ES-I3 (cell line): ENCODE measurements around the gene JCAD.
"Not testable (repeated sequence)": the region's sequence is repeated elsewhere in the genome, so short reads cannot be mapped to it uniquely, and the experiment has no call there.

Experiments
- H3K36me3 ChIP-seq: 2 replicates; pipeline ENCODE4 v1.6.1; 2013; ENCODE audit warnings: mild to moderate bottlenecking, low read length, control low read depth, moderate library complexity; ENCODE audit not compliant: insufficient read depth
- H3K4me1 ChIP-seq: 2 replicates; pipeline ENCODE4 v1.6.1; 2013; ENCODE audit warnings: mild to moderate bottlenecking, control low read depth, low read length; ENCODE audit not compliant: insufficient read depth
- H3K9ac ChIP-seq: 2 replicates; pipeline ENCODE4 v1.6.1; 2013; ENCODE audit warnings: low read depth, mild to moderate bottlenecking, low read length, moderate library complexity
- H3K9me3 ChIP-seq: 2 replicates; pipeline ENCODE4 v1.6.1; 2013; ENCODE audit warnings: mild to moderate bottlenecking, low read length, moderate library complexity; ENCODE audit not compliant: control insufficient read depth, insufficient read depth

The JCAD gene, protein sequence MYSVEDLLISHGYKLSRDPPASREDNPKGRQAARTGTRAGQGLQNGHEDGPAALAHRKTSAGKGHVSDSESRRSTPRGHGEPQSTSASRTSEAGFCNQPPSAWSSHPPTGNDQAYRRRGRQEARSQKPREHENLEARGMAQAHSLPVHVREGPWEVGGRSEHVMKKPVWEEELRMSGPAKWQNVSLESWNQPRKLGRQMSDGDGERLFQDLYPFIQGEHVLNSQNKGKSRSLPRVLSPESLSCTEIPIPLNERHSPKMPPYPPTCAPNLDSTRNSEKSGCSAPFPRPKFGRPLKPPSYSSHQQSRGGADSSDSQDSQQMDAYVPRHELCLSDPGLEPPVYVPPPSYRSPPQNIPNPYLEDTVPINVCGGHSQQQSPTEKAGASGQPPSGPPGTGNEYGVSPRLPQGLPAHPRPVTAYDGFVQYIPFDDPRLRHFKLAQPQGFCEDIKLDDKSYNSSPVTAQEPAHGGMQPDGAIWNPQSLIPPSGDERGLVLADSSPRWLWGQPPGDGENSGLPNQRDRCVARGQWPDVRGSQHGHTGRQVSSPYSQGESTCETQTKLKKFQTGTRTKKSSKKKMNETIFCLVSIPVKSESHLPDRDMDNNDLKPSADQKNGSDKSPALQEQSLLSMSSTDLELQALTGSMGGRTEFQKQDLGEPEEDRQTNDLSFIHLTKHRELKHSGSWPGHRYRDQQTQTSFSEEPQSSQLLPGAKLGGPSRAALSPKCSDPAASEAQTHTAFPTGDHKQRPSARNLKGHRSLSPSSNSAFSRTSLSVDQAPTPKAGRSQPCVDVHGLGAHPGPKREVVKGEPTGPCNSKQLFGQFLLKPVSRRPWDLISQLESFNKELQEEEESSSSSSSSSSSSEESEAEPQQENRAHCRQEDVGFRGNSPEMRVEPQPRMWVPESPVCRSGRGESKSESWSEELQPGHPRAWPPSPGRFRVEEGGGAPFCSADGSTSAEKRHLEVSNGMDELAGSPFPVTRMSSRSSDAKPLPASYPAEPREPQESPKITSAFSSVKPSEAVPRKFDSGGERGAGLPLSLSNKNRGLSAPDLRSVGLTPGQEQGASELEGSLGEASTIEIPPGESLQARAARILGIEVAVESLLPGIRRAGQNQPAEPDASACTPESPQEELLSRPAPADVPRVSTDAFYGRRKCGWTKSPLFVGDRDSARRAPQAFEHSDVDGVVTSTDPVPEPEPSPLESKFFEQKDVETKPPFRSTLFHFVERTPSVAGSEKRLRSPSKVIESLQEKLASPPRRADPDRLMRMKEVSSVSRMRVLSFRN (N-terminal part only)

DNA sequence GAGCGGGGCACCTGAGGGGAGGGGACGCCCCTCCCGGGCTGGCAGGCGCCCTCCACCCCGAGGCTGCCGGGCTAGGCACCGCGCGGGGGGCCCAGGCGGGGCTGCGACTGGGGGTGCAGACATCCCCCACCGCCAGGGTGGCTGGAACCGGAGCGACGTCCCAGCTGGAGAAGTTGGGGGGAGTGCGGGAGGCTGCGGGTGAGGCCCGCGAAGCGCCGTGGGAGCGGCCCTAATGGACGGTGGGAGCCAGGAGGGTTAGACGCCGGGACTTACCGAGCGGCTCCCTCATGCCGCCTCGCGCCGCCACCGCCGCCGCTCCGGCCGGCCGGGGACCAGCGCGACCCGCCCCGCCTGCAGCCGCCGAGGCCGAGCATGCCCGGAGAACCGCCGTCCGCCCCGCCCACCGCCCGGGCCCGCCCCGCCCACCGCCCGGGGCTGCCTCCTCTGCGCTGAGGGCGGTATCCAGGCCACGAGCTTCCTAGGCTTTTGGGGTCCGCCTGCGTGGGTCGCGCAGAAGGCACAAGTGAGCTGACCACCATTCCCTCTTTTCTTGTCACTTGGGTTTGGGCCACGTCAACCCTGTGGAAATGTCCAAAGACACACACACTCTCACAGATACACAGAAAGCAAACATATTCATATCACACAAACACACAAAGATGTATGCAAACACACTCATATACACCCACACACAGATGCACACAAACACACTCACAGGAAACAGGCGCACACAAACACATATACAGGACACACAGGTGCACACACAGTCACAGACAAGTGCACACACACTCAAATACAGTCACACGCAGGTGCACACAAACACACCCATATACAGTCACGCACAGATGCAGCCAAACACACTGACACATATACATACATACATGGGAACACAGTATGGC is at the start of gene JCAD:
Gene JCAD, minus strand, starts transcription at position 378 of the 899 bp plus-strand sequence. CDS start 11,774 bp downstream, outside the sequence.
- Histone ChIP-seq H3K9me3 (no peaks in the 10 kb centered on the region), H3K9ac (peak within 1 kb of the TSS; percentile 72)

DNA sequence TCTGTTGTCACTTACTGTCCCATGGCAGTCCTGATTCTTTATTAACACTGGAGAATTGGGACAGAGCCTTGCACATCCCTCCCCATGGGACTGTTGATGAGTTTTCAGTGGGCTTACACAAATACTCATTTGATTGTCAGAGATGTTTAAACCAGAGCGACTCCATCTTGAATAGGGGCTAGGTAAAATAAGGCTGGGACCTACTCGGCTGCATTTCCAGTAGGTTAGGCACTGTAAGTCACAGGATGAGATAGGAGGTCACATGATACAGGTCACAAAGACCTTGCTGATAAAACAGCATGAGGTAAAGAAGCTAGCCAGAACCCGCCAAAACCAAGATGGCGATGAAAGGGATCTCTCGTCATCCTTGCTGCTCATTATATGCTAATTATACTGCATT is 47.6 kb upstream of the JCAD start:
- Histone ChIP-seq H3K9me3 (0 out of 2 replicates have a peak, but pooled peaks cover 5% of the 10 kb centered on the region), H3K36me3 (no peaks in the 10 kb centered on the region), H3K4me1 (no peaks in the 10 kb centered on the region), H3K9ac (no peak overlapping the region)

More for the DNA sequence above, at the start of gene JCAD:
- no peaks in the 10 kb centered on the region for H3K36me3 ChIP-seq
- H3K4me1 ChIP-seq = peaks cover 10% of the 10 kb centered on the region; the same call in 1 of the 2 replicates

DNA sequence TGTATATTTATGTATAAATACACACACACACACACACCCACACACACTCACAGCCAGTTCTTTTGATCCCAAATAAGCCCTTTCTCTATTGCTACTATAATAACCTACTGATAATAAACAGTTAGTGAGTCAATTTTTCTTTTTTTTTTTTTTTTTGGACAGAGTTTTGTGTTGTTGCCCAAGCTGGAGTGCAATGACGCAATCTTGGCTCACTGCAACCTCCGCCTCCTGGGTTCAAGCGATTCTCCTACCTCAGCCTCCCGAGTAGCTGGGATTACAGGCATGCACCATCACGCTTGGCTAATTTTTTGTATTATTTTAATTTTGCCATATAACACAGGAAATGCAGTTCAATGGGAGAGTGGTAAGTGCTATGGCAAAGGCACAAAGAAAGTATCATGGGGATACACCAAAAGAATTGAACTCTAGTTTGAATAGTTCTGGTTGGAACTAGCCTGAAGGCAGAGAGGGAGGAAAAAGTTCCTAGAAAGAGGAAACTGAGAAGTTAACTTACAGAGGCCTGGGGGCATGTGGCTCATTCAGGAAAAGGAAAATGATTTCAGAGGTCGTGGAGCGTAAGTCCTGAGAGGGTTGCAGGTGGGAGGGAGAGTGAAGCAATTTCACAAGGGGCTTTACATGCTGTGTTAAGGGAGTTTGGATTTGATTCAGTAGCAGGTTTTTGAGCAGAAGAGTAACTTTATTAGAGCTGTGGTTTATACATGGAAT is 44.4 kb upstream of the JCAD start:
- Histone ChIP-seq H3K9ac (no peak overlapping the region), H3K9me3 (0 out of 2 replicates have a peak, but pooled peaks cover 5% of the 10 kb centered on the region), H3K4me1 (no peaks in the 10 kb centered on the region), H3K36me3 (no peaks in the 10 kb centered on the region)

DNA sequence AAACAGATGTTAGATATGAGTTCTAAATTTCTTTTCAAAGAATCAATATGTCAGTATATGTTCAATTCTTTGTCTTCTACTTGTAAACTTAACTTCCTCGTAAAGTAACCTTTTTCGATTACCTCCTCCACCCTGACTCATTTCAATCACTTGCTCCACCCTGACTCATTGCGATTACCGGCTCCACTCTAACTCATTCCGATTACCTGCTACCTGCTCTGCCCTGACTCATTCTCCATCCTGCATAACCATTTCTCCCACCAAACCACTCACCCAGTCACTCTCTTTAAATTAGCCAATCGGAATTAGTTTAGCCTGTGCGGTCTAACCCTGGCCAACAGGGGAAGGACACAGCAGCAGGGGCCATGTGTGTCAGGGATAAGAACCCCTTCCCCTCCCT is 40.3 kb upstream of the JCAD start:
- not testable (repeated sequence) for H3K36me3 ChIP-seq, H3K4me1 ChIP-seq, H3K9me3 ChIP-seq

DNA sequence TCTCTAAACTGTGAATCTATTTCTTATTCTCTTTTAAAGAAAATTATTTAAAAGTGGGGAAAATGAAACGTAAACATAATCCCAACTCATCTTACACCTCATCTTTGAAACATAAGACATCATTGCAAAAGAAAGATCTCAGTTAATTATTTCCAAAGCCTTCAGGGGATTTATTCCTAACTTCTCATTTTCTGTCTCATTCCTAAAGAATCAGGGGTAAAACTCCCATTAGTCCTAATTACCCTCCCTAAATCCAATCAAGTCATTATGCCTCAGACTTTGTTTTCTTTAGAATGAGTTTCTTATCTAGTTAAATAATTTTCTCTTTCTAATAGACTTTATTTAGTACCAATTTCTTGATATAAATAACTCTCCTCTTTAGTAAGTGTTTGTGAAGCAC is 39.7 kb upstream of the JCAD start:
- H3K4me1 ChIP-seq = no peaks in the 10 kb centered on the region
- no peaks in the 10 kb centered on the region for H3K36me3 ChIP-seq
- H3K9ac ChIP-seq = no peak overlapping the region
- H3K9me3 ChIP-seq = 0 out of 2 replicates have a peak, but pooled peaks cover 5% of the 10 kb centered on the region

More for the DNA sequence above, 40.3 kb upstream of the JCAD start:
- H3K9ac ChIP-seq = not testable (repeated sequence)

DNA sequence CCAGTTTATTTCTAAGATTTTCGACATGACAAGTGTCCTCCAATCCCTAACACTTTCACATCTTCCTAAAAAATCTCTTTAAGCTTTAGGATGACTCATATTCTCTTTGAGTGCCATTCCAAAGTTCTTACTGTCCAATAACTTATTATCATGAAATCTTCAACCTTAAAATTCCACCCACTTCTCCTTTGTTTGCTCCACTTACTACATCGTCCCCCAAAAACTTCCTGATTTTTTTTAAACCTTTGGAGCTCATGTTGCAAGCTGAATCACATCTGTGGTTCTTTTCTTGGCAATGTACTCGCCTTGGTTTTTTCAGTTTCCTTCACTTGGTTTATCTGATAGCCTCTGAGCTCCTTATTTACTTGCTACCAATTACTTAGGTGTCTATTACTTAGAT is 39.2 kb upstream of the JCAD start:
- H3K36me3 ChIP-seq = no peaks in the 10 kb centered on the region
- no peak overlapping the region for H3K9ac ChIP-seq
- 0 out of 2 replicates have a peak, but pooled peaks cover 5% of the 10 kb centered on the region for H3K9me3 ChIP-seq
- no peaks in the 10 kb centered on the region for H3K4me1 ChIP-seq

DNA sequence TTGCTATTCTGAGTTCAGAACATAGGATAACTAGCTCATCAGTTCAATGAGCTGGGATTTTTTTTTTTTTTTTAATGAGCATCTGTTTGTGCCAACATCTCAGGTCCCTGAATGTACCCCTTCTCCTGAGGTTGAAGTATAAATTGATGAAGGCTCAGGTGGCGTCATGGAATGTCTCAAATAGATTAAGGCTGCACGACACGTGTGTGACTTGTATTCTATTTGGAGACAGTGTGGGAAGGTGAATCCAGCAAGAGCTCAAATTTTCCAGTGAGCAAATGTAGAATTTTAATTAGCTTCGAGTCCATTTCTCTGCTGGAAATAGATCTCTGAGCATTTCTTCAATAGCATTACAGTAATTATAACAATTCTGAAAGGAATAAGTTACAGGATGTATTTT is 37.2 kb upstream of the JCAD start:
- Histone ChIP-seq H3K9me3 (no peaks in the 10 kb centered on the region), H3K4me1 (no peaks in the 10 kb centered on the region), H3K36me3 (no peaks in the 10 kb centered on the region), H3K9ac (no peak overlapping the region)

DNA sequence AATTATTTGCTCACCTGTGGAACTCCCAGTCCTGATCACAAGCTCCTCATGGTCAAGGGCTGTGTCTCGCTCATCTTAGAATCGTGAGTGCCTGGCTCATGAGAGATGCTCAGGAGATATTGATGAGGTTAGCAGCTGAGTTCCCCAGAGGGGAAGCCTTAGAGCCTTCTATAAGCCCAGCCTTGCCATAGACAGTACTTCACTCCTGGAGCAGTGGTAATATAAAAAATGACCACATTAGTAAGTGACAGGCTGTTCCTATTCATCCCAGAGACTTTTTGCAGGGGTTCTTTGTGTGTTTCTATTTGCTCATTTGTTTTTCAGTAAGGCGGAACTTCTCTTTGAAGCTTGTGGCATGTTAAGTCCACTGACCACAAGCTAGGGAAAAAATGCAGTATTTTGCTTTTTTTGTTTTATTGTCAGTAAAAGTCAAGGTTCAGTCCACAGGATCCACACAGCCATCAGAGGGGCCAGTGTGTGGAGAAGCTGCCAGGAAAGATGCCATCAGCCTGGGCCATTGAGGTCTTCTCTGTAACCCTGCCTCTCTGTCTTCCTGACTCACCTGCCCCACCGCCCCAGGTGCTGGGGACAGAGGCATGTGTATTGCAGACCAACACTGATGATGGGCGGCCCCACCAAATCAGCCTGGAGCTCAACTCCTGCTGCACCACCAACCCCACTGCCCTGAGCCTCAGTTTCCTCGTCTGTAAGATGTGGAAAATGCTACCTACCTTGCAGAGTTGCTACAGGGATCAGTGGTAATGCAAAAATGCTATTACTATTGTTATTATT is 36.4 kb upstream of the JCAD start:
- Histone ChIP-seq H3K36me3 (no peaks in the 10 kb centered on the region), H3K9me3 (no peaks in the 10 kb centered on the region), H3K9ac (no peak overlapping the region), H3K4me1 (no peaks in the 10 kb centered on the region)

DNA sequence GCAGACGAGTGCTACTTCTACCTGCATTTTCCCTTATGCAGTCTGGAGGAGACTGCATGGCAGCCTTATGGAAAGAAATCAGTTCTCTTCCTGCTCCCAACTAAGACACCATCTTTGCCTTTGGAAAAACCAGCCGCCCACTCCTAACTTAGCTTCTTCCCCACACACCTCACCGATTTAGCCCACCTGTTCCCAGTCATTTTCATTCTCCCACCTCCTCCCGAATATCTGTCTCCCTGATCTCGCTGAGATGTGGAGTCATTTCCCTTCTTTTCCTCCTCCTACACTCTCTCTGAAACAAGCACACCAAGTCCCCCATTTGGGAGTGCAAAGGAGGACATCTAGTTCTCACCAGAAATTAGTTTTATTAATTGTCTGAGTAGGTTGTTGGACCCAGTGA is 35.2 kb upstream of the JCAD start:
- H3K36me3 ChIP-seq = no peaks in the 10 kb centered on the region
- no peak overlapping the region for H3K9ac ChIP-seq
- H3K4me1 ChIP-seq = no peaks in the 10 kb centered on the region
- no peaks in the 10 kb centered on the region for H3K9me3 ChIP-seq

DNA sequence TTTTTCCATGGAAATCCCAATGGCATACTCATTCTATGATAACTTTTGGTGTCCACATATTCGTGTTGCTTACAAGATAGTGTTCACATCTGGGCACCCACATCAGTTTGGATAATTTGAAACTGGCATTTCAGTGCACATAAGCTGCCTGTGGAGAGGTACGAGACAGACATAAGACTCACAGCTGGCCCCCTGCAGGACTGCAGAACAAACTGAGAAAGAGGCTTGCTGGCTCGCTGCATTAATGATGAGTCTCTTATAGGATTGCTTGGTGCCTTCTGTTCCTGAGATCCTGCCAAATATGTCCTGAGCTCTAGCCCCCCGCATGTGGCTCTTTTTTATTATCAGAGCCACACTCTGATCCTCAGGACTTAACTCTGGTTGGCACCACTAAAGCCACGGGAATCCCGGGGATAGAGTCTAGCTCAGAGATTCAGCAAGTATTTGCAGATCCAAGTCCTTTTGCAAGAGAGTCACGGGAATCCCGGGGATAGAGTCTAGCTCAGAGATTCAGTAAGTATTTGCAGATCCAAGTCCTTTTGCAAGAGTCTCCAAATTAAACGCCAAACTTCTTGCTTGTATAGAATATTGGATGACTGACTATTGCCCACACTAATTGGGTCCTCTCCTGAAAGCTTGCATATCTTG is 34.0 kb upstream of the JCAD start:
- Histone ChIP-seq H3K4me1 (no peaks in the 10 kb centered on the region), H3K9ac (no peak overlapping the region), H3K36me3 (no peaks in the 10 kb centered on the region), H3K9me3 (no peaks in the 10 kb centered on the region)

DNA sequence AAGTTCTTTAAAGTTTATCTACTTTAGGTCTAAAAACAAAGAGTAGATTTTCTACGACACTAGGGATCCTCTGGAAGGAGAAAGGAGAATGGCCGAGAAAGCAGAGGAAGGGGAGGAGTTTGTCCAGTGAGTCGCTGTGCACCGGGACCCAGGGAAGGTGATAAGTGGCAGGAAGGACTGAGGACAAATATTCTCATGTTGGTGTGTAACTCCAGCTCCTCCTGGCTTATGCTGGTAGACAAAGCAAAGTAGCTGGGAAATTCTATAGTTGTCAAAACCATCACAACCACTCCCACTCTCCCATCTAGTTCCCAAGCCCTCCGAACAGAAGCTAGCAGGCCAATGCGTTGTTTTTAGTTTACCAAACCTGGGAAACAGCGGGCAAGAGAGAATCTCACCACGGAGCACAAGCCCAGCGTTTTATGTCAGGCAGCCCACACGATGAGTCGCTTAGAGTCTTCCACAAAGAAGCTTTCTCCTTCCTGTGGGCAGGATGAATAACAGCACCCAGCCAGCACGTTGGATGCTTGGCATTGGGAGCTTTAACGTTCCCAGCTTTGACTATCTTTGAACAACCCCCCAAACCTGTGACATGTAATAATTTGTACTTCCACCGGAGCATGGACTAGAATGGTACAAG is 32.9 kb upstream of the JCAD start:
- Histone ChIP-seq H3K36me3 (no peaks in the 10 kb centered on the region), H3K9me3 (no peaks in the 10 kb centered on the region), H3K4me1 (no peaks in the 10 kb centered on the region), H3K9ac (no peak overlapping the region)

DNA sequence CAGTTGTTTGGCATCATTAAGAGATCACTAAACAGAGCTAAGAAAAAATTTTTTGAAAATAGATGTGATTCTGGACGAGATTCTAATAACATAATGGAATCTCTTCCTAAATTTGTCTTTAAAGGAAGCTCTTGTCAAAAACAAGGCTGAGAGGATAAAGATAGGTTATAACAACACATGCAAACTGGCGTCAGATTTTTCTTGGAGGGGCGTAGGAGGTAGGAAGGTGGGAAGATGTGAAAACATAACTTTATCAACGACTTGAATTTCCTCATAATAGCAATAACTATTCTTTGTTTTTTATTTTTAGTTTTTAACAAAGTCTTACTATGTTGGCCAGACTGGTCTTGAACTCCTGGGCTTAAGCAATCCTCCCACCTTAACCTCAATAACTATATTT is 31.8 kb upstream of the JCAD start:
- no peak overlapping the region for H3K9ac ChIP-seq
- H3K36me3 ChIP-seq = no peaks in the 10 kb centered on the region
- no peaks in the 10 kb centered on the region for H3K4me1 ChIP-seq
- no peaks in the 10 kb centered on the region for H3K9me3 ChIP-seq
